Right atrium auricular region (tissue), 2 donors: ENCODE measurements around the gene ATP2A1. TPM values are rescaled to one million over a fixed set of nuclear protein-coding genes. Genes with fewer than 3 reads are reported as not detected.

Experiments
- DNase-seq: peaks from one replicate; pipeline ENCODE4 v3.0.0-alpha.2; 2019; ENCODE audit warnings: low spot score
- H3K27ac ChIP-seq, 2 donors: fragments of 200-600 bp; sonication (generic); 1 replicate in 1 of 2; 2 replicates in 1 of 2; pipeline ENCODE4 v1.5.1; 2016 to 2019
- H3K27me3 ChIP-seq, 2 donors: fragments of 200-600 bp; sonication (generic); one replicate each; pipeline versions ENCODE4 v1.5.1 to v1.6.0; 2017 to 2019
- H3K36me3 ChIP-seq: fragments of 200-600 bp; sonication (generic); one replicate; pipeline ENCODE4 v1.5.1; 2016
- H3K4me1 ChIP-seq, 2 donors: fragments of 200-600 bp; sonication (generic); one replicate each; pipeline versions ENCODE4 v1.5.1 to v1.6.0; 2017 to 2019
- H3K4me3 ChIP-seq, 2 donors: fragments of 200-600 bp; sonication (generic); 1 replicate in 1 of 2; 2 replicates in 1 of 2; pipeline ENCODE4 v1.5.1; 2017 to 2019; ENCODE audit warnings: mild to moderate bottlenecking in 1 of 2, moderate library complexity in 1 of 2
- H3K9me3 ChIP-seq, 2 donors: fragments of 200-600 bp; sonication (generic); one replicate each; pipeline ENCODE4 v1.5.1; 2019
- total RNA-seq, 2 donors: library from RNA; depleted of rRNA; stranded (reverse); fragments of >200 nt; gene quantifications; one replicate each; pipeline ENCODE4 v1.1.0, GENCODE V29; 2016
- TF ChIP-seq, protein P1 (sequence below), 2 donors: fragments of 200-600 bp; sonication (generic); IDR thresholded peaks; one replicate each; pipeline ENCODE4 v1.5.1; 2019; ENCODE audit warnings: antibody characterized with exemption in 2 of 2

The ATP2A1 gene
- total RNA-seq, 2 donors from 2014 or later: 0.26 TPM; not detected in 1

DNA sequence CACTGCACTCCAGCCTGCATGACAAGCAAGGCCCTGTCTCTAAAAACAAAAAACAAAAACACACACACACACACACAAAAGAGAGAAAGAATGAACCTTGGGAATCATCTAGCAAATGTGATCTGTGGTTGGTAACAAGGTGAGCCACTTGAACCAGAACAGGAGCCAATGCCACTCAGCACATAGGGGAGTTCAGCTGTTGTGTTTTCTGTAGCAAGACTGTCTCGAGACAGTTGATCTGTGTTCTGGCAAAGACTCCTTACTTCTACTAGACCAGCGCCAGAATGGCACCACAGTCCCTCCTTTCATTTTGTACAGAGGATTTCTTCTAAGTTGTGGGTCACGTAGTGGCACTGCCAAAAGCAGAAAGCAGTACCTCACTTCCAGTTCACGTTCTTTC lies 20.7 kb downstream of the ATP2A1 start:
- Histone ChIP-seq H3K27ac (no peak overlapping the region), H3K4me1 (no peaks in the 10 kb centered on the region), H3K4me3 (no peak overlapping the region), H3K9me3 (no peaks in the 10 kb centered on the region), H3K27me3 (no peaks in the 10 kb centered on the region), H3K36me3 (no peaks in the 10 kb centered on the region)
- DNase-seq: no peak
- TF ChIP-seq, protein P1, sequence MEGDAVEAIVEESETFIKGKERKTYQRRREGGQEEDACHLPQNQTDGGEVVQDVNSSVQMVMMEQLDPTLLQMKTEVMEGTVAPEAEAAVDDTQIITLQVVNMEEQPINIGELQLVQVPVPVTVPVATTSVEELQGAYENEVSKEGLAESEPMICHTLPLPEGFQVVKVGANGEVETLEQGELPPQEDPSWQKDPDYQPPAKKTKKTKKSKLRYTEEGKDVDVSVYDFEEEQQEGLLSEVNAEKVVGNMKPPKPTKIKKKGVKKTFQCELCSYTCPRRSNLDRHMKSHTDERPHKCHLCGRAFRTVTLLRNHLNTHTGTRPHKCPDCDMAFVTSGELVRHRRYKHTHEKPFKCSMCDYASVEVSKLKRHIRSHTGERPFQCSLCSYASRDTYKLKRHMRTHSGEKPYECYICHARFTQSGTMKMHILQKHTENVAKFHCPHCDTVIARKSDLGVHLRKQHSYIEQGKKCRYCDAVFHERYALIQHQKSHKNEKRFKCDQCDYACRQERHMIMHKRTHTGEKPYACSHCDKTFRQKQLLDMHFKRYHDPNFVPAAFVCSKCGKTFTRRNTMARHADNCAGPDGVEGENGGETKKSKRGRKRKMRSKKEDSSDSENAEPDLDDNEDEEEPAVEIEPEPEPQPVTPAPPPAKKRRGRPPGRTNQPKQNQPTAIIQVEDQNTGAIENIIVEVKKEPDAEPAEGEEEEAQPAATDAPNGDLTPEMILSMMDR (IDR thresholded peaks at IDR 0.05): no peak

DNA sequence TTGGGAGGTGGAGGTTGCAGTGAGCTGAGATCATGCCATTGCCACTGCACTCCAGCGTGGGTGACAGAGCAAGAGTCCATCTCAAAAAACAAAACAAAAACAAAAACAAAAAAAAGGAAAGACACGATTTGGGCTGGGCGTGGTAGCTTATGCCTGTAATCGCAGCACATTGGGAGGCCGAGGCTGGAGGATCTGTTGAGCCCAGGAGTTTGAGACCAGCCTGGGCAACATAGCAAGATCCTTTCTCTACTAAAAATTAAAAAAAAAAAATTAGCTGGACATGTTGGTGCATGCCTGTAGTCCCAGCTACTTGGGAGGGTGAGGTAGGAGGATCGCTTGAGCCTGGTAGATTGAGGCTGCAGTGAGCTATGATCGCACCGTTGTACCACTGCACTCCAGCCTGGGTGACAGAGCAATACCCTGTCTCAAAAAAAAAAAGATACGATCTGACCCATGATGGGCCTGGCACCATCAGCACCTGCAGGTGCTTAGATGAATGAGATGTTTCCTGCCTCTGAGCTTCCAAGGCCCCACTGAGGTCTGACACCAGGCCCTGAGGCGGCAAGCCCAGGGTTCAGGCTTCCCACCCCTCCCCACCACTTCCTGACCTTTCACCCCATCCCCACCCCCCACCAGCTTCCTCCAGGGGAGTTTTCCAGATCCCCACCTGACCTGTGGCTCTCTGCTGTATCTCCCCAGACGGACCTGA lies 21.7 kb downstream of the ATP2A1 start:
- H3K4me1 ChIP-seq: no peaks in the 10 kb centered on the region
- no peak for DNase-seq
- TF ChIP-seq, protein P1 (IDR thresholded peaks at IDR 0.05): no peak
- H3K9me3 ChIP-seq: no peaks in the 10 kb centered on the region
- H3K4me3 ChIP-seq: no peak overlapping the region
- no peak overlapping the region for H3K27ac ChIP-seq
- peaks cover 7% of the 10 kb centered on the region for H3K36me3 ChIP-seq
- no peaks in the 10 kb centered on the region for H3K27me3 ChIP-seq

DNA sequence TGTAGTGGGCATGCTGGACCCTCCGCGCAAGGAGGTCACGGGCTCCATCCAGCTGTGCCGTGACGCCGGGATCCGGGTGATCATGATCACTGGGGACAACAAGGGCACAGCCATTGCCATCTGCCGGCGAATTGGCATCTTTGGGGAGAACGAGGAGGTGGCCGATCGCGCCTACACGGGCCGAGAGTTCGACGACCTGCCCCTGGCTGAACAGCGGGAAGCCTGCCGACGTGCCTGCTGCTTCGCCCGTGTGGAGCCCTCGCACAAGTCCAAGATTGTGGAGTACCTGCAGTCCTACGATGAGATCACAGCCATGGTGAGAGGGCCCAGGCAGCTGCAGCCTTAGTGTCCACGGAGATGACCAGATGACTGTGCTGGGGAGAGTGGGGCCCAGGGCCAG lies 22.3 kb downstream of the ATP2A1 start:
- H3K27me3 ChIP-seq: no peaks in the 10 kb centered on the region
- TF ChIP-seq, protein P1 (IDR thresholded peaks at IDR 0.05): no peak
- no peaks in the 10 kb centered on the region for H3K9me3 ChIP-seq
- no peak overlapping the region for H3K4me3 ChIP-seq
- DNase-seq: no peak
- peaks cover 13% of the 10 kb centered on the region for H3K36me3 ChIP-seq
- H3K27ac ChIP-seq: no peak overlapping the region
- no peaks in the 10 kb centered on the region for H3K4me1 ChIP-seq

DNA sequence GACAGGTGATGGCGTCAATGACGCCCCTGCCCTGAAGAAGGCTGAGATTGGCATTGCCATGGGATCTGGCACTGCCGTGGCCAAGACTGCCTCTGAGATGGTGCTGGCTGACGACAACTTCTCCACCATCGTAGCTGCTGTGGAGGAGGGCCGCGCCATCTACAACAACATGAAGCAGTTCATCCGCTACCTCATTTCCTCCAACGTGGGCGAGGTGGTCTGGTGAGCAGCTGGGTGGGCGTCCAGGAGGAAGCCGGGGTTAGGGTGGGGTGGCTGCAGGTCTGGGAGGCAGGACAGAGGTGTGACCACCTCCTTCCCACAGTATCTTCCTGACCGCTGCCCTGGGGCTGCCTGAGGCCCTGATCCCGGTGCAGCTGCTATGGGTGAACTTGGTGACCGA lies 23.6 kb downstream of the ATP2A1 start:
- TF ChIP-seq, protein P1 (IDR thresholded peaks at IDR 0.05): no peak
- H3K27me3 ChIP-seq: no peaks in the 10 kb centered on the region
- no peaks in the 10 kb centered on the region for H3K9me3 ChIP-seq
- H3K36me3 ChIP-seq: peaks cover 16% of the 10 kb centered on the region
- DNase-seq: no peak
- H3K27ac ChIP-seq: no peak overlapping the region
- no peaks in the 10 kb centered on the region for H3K4me1 ChIP-seq
- no peak overlapping the region for H3K4me3 ChIP-seq

DNA sequence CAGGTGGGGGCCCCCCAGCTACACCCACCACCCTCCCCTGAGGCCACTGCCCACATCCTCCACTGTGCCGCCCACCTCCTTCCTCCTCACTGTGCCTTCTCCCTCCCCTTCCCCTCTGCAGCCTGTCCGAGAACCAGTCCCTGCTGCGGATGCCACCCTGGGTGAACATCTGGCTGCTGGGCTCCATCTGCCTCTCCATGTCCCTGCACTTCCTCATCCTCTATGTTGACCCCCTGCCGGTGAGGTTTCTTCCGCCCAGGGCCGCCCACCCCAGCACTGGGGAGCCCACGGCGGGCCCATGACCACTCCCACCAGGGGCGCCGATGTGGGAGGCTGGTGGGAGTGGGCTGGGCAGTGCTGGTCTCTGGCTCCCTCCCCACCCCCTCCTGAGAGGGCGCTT lies 24.6 kb downstream of the ATP2A1 start:
- no peak for DNase-seq
- TF ChIP-seq, protein P1 (IDR thresholded peaks at IDR 0.05): no peak
- no peaks in the 10 kb centered on the region for H3K4me1 ChIP-seq
- H3K27ac ChIP-seq: no peak overlapping the region
- no peak overlapping the region for H3K4me3 ChIP-seq
- no peaks in the 10 kb centered on the region for H3K27me3 ChIP-seq
- H3K9me3 ChIP-seq: no peaks in the 10 kb centered on the region
- peaks cover 16% of the 10 kb centered on the region for H3K36me3 ChIP-seq
